ENCODE measurements around the gene RCAN2. TPM values are rescaled to one million over a fixed set of nuclear protein-coding genes. Genes with fewer than 3 reads are reported as not detected.
A peak's percentile ranks its signal among the peaks of the same experiment; 100 is the strongest.

The RCAN2 gene
- total and polyA plus RNA-seq, 8 donors: 2.5 to 35.8 (median 3.1) TPM

DNA sequence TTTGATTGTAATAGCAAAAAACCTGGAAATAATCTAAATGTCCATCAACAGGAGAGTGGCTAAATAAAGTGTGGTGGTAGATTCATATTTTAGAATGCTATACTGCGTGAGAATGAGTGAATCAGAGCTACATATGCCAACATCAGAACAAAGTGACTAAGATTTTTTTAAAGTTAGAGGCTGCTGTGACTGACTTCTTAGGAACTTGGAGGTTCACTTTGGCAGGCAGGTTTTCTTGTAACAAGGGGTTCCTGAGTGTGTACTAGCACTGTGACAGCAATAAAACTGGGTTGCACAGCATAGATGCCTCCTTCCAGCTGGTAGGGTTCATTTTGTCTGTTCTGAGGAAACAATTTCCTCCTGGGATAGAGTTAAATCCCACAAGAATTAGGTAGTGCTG lies 245.2 kb downstream of the RCAN2 start:
- DNase-seq: no peak
- no peak overlapping the region for H3K27ac ChIP-seq

DNA sequence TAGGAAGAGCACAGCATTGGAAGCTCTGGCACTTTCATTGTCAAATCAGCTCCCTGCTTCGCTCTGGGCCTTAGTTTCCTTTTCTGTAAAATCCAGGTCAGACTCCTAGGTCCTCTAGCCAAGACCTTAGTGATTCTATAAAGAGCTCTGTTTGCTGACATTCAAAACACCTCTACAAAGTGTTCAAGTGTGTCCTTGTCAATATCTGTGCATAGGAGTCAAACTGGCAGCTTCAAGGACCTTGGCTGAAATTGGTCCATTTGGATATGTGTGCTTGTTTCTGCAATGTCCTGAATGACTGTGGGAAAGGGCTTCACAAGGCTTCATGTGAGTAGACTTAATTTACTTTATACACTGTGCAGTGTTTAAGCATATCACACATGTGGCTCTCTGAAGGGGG lies 246.6 kb downstream of the RCAN2 start:
- intact Hi-C loops (cut with DNase I): no loop called here
- H3K4me3 ChIP-seq: no peak overlapping the region
- H3K4me1 ChIP-seq: no peaks in the 10 kb centered on the region
- TF ChIP-seq, protein P1, sequence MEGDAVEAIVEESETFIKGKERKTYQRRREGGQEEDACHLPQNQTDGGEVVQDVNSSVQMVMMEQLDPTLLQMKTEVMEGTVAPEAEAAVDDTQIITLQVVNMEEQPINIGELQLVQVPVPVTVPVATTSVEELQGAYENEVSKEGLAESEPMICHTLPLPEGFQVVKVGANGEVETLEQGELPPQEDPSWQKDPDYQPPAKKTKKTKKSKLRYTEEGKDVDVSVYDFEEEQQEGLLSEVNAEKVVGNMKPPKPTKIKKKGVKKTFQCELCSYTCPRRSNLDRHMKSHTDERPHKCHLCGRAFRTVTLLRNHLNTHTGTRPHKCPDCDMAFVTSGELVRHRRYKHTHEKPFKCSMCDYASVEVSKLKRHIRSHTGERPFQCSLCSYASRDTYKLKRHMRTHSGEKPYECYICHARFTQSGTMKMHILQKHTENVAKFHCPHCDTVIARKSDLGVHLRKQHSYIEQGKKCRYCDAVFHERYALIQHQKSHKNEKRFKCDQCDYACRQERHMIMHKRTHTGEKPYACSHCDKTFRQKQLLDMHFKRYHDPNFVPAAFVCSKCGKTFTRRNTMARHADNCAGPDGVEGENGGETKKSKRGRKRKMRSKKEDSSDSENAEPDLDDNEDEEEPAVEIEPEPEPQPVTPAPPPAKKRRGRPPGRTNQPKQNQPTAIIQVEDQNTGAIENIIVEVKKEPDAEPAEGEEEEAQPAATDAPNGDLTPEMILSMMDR (IDR thresholded peaks at IDR 0.05): no peak
- ATAC-seq (no peak), DNase-seq (no peak)
- H3K27ac ChIP-seq: no peak overlapping the region
- H3K27me3 ChIP-seq: no peaks in the 10 kb centered on the region
- H3K9me3 ChIP-seq: no peaks in the 10 kb centered on the region
- H3K36me3 ChIP-seq: no peaks in the 10 kb centered on the region

More for the DNA sequence above, 245.2 kb downstream of the RCAN2 start:
- intact Hi-C loops (cut with DNase I): no loop called here
- Histone ChIP-seq H3K4me3 (no peak overlapping the region), H3K4me1 (no peaks in the 10 kb centered on the region), H3K36me3 (no peaks in the 10 kb centered on the region), H3K9me3 (no peaks in the 10 kb centered on the region), H3K27me3 (no peaks in the 10 kb centered on the region)
- TF ChIP-seq, protein P1 (IDR thresholded peaks at IDR 0.05): no peak
- no peak for ATAC-seq

DNA sequence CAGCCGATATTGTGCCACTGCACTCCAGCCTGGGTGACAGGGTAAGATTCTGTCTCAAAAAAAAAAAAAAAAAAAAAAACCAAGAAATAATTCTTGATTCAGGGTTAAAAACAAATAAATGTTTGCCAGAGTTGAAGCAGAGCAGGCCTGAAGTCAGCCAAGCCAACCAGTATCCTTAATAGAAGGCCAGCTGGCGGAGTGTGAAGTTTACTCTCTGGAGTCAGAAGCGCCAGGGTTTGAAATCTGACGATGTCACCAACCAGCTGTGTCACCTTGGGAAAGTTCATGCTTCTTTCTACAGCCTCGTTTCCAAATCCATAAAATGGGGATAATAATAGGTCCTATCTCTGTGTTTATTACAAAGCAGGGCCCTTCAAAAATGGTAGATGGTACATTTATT lies 247.5 kb downstream of the RCAN2 start:
- no peak overlapping the region for H3K4me3 ChIP-seq
- intact Hi-C loops (cut with DNase I): no loop called here
- peak in 1 of 4 donors; percentile 45 for DNase-seq
- no peaks in the 10 kb centered on the region for H3K27me3 ChIP-seq
- H3K36me3 ChIP-seq: no peaks in the 10 kb centered on the region
- TF ChIP-seq, protein P1 (IDR thresholded peaks at IDR 0.05): no peak
- no peak for ATAC-seq
- H3K27ac ChIP-seq: no peak overlapping the region
- no peaks in the 10 kb centered on the region for H3K4me1 ChIP-seq
- no peaks in the 10 kb centered on the region for H3K9me3 ChIP-seq

DNA sequence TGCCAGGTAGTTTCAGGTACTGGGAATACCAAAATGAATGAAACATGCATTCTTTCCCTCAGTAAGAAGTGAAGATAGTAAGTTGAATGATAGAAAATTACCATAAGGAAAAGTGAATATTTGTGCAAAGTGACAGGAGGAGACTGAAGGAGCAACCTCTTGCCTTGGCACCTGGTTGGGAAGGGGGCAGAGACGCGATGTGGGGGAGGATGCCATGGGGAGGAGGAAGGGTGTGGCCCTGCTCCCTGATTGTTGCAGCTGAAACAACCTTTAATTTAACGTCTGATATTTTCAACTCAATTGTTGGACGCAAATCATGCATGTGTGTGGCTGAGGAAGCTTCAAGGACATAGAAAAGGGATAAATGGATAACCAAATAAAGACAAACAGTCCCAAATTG lies 248.3 kb downstream of the RCAN2 start:
- ATAC-seq (no peak), DNase-seq (no peak)
- H3K9me3 ChIP-seq: no peaks in the 10 kb centered on the region
- H3K27me3 ChIP-seq: no peaks in the 10 kb centered on the region
- H3K4me3 ChIP-seq: no peak overlapping the region
- TF ChIP-seq, protein P1 (IDR thresholded peaks at IDR 0.05): no peak
- no peaks in the 10 kb centered on the region for H3K4me1 ChIP-seq
- H3K36me3 ChIP-seq: no peaks in the 10 kb centered on the region
- no peak overlapping the region for H3K27ac ChIP-seq
- intact Hi-C loops (cut with DNase I): no loop called here

DNA sequence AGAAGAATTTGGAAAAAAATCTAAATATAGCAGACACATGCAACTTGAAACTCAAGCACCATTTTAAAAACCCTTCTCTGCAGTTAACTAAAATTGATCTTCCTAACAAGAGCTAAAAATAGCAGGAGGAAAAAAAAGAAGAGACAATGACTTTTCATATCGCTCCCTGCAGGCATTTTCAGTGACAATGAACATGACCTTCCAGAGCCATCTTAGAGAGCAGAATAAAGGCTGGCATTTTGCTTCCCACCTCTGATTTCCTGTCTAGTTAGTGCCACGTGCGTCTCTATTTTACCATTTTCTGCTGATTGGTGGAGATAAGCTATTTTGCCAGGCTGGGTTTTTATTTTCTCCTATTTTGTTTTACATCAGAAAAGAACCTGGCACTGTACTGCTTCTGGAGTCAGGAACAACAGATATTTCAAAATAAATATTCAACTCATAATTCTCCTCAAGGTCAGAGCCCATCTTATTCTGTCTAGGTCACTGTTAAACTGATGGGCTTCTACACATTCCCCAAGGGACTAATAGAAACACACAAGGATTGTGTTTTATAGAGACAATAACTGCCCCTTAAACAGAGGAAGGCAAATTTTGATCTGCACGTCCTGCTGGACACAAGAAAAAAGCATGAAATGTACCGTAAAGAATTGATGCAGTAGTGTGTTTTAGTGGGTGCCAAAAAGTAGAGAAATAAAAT lies 250.2 kb downstream of the RCAN2 start:
- Histone ChIP-seq H3K27ac (no peak overlapping the region), H3K4me1 (no peaks in the 10 kb centered on the region), H3K9me3 (no peaks in the 10 kb centered on the region), H3K4me3 (no peak overlapping the region), H3K27me3 (no peaks in the 10 kb centered on the region), H3K36me3 (no peaks in the 10 kb centered on the region)
- TF ChIP-seq, protein P1 (IDR thresholded peaks at IDR 0.05): no peak
- ATAC-seq (no peak), DNase-seq (no peak)
- intact Hi-C loops (cut with DNase I): no loop called here
